ENCODE results near the gene XIAP. TPM values are rescaled to one million over a fixed set of nuclear protein-coding genes. Genes with fewer than 3 reads are reported as not detected.
A peak's percentile ranks its signal among the peaks of the same experiment; 100 is the strongest.
"Not testable (repeated sequence)": the region's sequence is repeated elsewhere in the genome, so short reads cannot be mapped to it uniquely, and the experiment has no call there.

Gene XIAP
- 57.7 TPM for total RNA-seq

GRCh38 chrX:123859846-123860838 lies at the start of gene XIAP:
Gene XIAP (plus strand): TSS chrX:123860053. CDS start chrX:123885663, 25,610 bp downstream.
- peak; percentile 74 for DNase-seq (ENCODE audit: low spot score)

- no peak for DNase-seq (ENCODE audit: low spot score)
Measured at GRCh38 chrX:123814343-123814742, 45.5 kb upstream of the XIAP start.

GRCh38 chrX:123814934-123815394 lies 44.9 kb upstream of the XIAP start:
- DNase-seq (ENCODE audit: low spot score): not testable (repeated sequence)

- DNase-seq (ENCODE audit: low spot score): peak; percentile 26
Measured at GRCh38 chrX:123817288-123817894, 42.5 kb upstream of the XIAP start.

- DNase-seq (ENCODE audit: low spot score): no peak
Measured at GRCh38 chrX:123818243-123818642, 41.6 kb upstream of the XIAP start.

- no peak for DNase-seq (ENCODE audit: low spot score)
Measured at GRCh38 chrX:123822965-123823364, 36.9 kb upstream of the XIAP start.

GRCh38 chrX:123830309-123830708 lies 29.5 kb upstream of the XIAP start:
- DNase-seq (ENCODE audit: low spot score): peak; percentile 54

- peak; percentile 49 for DNase-seq (ENCODE audit: low spot score)
Measured at GRCh38 chrX:123833387-123833786, 26.5 kb upstream of the XIAP start.

GRCh38 chrX:123834116-123834515 lies 25.7 kb upstream of the XIAP start:
- DNase-seq (ENCODE audit: low spot score): no peak

GRCh38 chrX:123835661-123836371 lies 24.0 kb upstream of the XIAP start:
- DNase-seq (ENCODE audit: low spot score): no peak

- not testable (repeated sequence) for DNase-seq (ENCODE audit: low spot score)
Measured at GRCh38 chrX:123845129-123845528, 14.7 kb upstream of the XIAP start.

- no peak for DNase-seq (ENCODE audit: low spot score)
Measured at GRCh38 chrX:123846577-123847038, 13.2 kb upstream of the XIAP start.

GRCh38 chrX:123847056-123847455 lies 12.8 kb upstream of the XIAP start:
- no peak for DNase-seq (ENCODE audit: low spot score)

- DNase-seq (ENCODE audit: low spot score): no peak
Measured at GRCh38 chrX:123849096-123849495, 10.8 kb upstream of the XIAP start.

GRCh38 chrX:123849906-123850305 lies 9.9 kb upstream of the XIAP start:
- not testable (repeated sequence) for DNase-seq (ENCODE audit: low spot score)

GRCh38 chrX:123851079-123851478 lies 8.8 kb upstream of the XIAP start:
- DNase-seq (ENCODE audit: low spot score): no peak

GRCh38 chrX:123854329-123854728 lies 5.5 kb upstream of the XIAP start:
- no peak for DNase-seq (ENCODE audit: low spot score)

GRCh38 chrX:123859409-123859845 lies 426 bp upstream of the XIAP start:
- DNase-seq (ENCODE audit: low spot score): peak; percentile 64

GRCh38 chrX:123860983-123861382 lies 1.1 kb downstream of the XIAP start:
- DNase-seq (ENCODE audit: low spot score): no peak

GRCh38 chrX:123869488-123869887 lies 9.6 kb downstream of the XIAP start:
- DNase-seq (ENCODE audit: low spot score): no peak

- no peak for DNase-seq (ENCODE audit: low spot score)
Measured at GRCh38 chrX:123871309-123871708, 11.5 kb downstream of the XIAP start.

- no peak for DNase-seq (ENCODE audit: low spot score)
Measured at GRCh38 chrX:123873956-123874355, 14.1 kb downstream of the XIAP start.

Data from mucosa of gallbladder (tissue), 1 donor.